ENCODE measurements around the gene GNAT1. TPM values are rescaled to one million over a fixed set of nuclear protein-coding genes. Genes with fewer than 3 reads are reported as not detected.

Gene GNAT1
- total and polyA plus RNA-seq, 2 of the 13 experiments (the other 11 are each of a cell fraction or from before 2014, with no cell fraction given) = 0.15 TPM; not detected in 1

DNA sequence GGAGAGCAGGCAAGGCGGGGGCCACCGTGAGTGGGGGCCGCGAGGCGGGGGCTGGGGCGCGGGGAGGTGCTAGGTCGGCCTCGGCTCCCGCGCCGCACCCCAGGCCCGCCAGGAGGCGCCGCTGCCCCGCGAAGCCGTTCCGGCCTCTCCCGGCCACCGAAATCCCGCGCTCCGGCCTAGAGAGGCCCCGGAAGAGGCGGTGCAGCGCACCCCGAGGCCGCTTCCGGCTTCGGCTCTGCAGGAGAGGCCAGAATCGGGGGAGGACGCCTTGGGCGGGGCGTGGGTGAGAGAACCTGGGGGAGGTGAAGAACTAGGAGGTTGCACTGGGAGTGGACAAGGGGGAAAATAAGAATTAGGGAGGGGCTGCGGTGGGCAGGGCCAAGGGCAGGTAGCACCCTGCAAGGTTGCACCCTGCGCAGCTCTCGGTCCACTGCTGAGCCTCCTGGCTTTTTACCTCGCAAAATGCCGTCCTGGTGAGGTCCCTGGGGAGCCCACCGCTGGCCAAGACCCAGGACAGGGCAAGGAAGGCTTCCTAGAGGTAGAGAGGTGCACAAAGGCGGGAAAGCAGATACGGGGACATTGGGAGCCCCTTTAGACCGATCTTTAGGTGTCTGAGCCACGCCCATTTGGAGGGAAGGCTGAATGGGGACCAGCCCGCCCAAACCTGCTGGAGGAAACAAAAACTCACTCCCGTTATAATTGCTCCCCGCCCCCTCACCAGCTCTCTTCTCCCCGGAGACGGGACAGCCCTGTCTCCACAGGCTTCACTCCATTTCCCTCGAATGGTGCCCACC, 36.2 kb downstream of the GNAT1 start (continued):
- TF ChIP-seq, protein P1, sequence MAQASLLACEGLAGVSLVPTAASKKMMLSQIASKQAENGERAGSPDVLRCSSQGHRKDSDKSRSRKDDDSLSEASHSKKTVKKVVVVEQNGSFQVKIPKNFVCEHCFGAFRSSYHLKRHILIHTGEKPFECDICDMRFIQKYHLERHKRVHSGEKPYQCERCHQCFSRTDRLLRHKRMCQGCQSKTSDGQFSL (CRISPR knock-in tag; IDR thresholded peaks at IDR 0.05) = no peak
- TF ChIP-seq ZNF101 (CRISPR knock-in tag; IDR thresholded peaks at IDR 0.05; ENCODE audit: borderline replicate concordance, low read depth) (no peak), ZFP90 (CRISPR knock-in tag; IDR thresholded peaks at IDR 0.05; ENCODE audit: borderline replicate concordance) (peak; percentile 56; the same call in 1 of the 2 replicates), ZBTB1 (CRISPR knock-in tag; IDR thresholded peaks at IDR 0.05; ENCODE audit: borderline replicate concordance) (no peak), MIXL1 (CRISPR knock-in tag; IDR thresholded peaks at IDR 0.05) (peak; percentile 65; the same call in 1 of the 2 replicates), NFYC (CRISPR knock-in tag; IDR thresholded peaks at IDR 0.05) (peak; percentile 39; the same call in 1 of the 2 replicates), ZNF136 (CRISPR knock-in tag; IDR thresholded peaks at IDR 0.05; ENCODE audit: low read depth) (peak; percentile 49; the same call in 1 of the 2 replicates), TOE1 (CRISPR knock-in tag; IDR thresholded peaks at IDR 0.05) (0 out of 2 replicates have a peak, but pooled peaks have one; percentile 83), BHLHE40 (IDR thresholded peaks at IDR 0.05; ENCODE audit: low read length) (no peak), FOXP1 (IDR thresholded peaks at IDR 0.05) (no peak), FOXP1 (CRISPR knock-in tag; IDR thresholded peaks at IDR 0.05) (0 out of 2 replicates have a peak, but pooled peaks have one; percentile 38), KLF13 (CRISPR knock-in tag; IDR thresholded peaks at IDR 0.05) (0 out of 2 replicates have a peak, but pooled peaks have one; percentile 22)
- TF ChIP-seq, protein P2, sequence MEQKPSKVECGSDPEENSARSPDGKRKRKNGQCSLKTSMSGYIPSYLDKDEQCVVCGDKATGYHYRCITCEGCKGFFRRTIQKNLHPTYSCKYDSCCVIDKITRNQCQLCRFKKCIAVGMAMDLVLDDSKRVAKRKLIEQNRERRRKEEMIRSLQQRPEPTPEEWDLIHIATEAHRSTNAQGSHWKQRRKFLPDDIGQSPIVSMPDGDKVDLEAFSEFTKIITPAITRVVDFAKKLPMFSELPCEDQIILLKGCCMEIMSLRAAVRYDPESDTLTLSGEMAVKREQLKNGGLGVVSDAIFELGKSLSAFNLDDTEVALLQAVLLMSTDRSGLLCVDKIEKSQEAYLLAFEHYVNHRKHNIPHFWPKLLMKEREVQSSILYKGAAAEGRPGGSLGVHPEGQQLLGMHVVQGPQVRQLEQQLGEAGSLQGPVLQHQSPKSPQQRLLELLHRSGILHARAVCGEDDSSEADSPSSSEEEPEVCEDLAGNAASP (CRISPR knock-in tag; IDR thresholded peaks at IDR 0.05; ENCODE audit: borderline replicate concordance) = peak; percentile 69; the same call in 1 of the 2 replicates
- TF ChIP-seq, protein P3, sequence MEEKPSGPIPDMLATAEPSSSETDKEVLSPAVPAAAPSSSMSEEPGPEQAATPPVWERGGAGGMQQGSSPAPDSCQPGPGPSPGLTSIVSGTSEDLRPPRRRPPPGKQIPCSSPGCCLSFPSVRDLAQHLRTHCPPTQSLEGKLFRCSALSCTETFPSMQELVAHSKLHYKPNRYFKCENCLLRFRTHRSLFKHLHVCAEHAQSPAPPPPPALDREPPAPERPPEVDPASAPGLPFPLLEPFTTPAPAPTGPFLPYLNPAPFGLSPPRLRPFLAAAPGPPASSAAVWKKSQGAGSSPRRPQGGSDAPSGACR (CRISPR knock-in tag; IDR thresholded peaks at IDR 0.05) = peak; percentile 89; the same call in 1 of the 2 replicates
- TF ChIP-seq, protein P4, sequence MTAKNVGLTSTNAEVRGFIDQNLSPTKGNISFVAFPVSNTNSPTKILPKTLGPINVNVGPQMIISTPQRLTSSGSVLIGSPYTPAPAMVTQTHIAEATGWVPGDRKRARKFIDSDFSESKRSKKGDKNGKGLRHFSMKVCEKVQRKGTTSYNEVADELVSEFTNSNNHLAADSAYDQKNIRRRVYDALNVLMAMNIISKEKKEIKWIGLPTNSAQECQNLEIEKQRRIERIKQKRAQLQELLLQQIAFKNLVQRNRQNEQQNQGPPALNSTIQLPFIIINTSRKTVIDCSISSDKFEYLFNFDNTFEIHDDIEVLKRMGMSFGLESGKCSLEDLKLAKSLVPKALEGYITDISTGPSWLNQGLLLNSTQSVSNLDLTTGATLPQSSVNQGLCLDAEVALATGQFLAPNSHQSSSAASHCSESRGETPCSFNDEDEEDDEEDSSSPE (CRISPR knock-in tag; IDR thresholded peaks at IDR 0.05) = peak; percentile 96
- TF ChIP-seq, protein P5, sequence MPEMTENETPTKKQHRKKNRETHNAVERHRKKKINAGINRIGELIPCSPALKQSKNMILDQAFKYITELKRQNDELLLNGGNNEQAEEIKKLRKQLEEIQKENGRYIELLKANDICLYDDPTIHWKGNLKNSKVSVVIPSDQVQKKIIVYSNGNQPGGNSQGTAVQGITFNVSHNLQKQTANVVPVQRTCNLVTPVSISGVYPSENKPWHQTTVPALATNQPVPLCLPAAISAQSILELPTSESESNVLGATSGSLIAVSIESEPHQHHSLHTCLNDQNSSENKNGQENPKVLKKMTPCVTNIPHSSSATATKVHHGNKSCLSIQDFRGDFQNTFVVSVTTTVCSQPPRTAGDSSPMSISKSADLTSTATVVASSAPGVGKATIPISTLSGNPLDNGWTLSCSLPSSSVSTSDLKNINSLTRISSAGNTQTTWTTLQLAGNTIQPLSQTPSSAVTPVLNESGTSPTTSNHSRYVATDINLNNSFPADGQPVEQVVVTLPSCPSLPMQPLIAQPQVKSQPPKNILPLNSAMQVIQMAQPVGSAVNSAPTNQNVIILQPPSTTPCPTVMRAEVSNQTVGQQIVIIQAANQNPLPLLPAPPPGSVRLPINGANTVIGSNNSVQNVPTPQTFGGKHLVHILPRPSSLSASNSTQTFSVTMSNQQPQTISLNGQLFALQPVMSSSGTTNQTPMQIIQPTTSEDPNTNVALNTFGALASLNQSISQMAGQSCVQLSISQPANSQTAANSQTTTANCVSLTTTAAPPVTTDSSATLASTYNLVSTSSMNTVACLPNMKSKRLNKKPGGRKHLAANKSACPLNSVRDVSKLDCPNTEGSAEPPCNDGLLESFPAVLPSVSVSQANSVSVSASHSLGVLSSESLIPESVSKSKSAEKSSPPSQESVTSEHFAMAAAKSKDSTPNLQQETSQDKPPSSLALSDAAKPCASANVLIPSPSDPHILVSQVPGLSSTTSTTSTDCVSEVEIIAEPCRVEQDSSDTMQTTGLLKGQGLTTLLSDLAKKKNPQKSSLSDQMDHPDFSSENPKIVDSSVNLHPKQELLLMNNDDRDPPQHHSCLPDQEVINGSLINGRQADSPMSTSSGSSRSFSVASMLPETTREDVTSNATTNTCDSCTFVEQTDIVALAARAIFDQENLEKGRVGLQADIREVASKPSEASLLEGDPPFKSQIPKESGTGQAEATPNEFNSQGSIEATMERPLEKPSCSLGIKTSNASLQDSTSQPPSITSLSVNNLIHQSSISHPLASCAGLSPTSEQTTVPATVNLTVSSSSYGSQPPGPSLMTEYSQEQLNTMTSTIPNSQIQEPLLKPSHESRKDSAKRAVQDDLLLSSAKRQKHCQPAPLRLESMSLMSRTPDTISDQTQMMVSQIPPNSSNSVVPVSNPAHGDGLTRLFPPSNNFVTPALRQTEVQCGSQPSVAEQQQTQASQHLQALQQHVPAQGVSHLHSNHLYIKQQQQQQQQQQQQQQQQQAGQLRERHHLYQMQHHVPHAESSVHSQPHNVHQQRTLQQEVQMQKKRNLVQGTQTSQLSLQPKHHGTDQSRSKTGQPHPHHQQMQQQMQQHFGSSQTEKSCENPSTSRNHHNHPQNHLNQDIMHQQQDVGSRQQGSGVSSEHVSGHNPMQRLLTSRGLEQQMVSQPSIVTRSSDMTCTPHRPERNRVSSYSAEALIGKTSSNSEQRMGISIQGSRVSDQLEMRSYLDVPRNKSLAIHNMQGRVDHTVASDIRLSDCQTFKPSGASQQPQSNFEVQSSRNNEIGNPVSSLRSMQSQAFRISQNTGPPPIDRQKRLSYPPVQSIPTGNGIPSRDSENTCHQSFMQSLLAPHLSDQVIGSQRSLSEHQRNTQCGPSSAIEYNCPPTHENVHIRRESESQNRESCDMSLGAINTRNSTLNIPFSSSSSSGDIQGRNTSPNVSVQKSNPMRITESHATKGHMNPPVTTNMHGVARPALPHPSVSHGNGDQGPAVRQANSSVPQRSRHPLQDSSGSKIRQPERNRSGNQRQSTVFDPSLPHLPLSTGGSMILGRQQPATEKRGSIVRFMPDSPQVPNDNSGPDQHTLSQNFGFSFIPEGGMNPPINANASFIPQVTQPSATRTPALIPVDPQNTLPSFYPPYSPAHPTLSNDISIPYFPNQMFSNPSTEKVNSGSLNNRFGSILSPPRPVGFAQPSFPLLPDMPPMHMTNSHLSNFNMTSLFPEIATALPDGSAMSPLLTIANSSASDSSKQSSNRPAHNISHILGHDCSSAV (CRISPR knock-in tag; IDR thresholded peaks at IDR 0.05; ENCODE audit: borderline replicate concordance) = peak; percentile 64; the same call in 1 of the 2 replicates

All from HepG2 (cell line).